ENCODE results near the gene OXSR1.

Gene OXSR1

GRCh38 chr3:38255627-38256026 lies 90.3 kb downstream of the OXSR1 start:
- TF ChIP-seq, protein P1, sequence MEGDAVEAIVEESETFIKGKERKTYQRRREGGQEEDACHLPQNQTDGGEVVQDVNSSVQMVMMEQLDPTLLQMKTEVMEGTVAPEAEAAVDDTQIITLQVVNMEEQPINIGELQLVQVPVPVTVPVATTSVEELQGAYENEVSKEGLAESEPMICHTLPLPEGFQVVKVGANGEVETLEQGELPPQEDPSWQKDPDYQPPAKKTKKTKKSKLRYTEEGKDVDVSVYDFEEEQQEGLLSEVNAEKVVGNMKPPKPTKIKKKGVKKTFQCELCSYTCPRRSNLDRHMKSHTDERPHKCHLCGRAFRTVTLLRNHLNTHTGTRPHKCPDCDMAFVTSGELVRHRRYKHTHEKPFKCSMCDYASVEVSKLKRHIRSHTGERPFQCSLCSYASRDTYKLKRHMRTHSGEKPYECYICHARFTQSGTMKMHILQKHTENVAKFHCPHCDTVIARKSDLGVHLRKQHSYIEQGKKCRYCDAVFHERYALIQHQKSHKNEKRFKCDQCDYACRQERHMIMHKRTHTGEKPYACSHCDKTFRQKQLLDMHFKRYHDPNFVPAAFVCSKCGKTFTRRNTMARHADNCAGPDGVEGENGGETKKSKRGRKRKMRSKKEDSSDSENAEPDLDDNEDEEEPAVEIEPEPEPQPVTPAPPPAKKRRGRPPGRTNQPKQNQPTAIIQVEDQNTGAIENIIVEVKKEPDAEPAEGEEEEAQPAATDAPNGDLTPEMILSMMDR (IDR thresholded peaks at IDR 0.05; ENCODE audit: low read depth, low read length) = no peak
- peak; percentile 5 for DNase-seq (ENCODE audit: extremely low read depth, low read depth)

DNA sequence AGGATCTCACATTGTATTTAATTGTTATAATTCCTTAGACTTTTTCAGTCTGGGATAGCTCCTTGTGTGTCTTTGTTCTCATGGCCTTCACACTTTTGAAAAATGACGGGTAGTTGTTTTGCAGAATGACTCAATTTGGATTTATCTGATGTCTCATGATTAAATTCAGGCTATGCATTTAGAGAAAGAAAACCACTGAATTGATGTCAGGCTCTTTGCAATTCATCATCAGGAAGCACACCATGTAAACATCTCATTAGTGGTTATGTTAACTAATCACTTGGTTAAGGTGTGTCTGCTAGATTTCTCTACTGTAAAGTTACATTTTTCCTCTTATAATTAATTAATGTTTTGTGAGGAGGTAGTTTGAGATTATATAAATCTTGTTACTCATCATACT lies 92.2 kb downstream of the OXSR1 start:
- TF ChIP-seq, protein P1 (IDR thresholded peaks at IDR 0.05; ENCODE audit: low read depth, low read length) = no peak

DNA sequence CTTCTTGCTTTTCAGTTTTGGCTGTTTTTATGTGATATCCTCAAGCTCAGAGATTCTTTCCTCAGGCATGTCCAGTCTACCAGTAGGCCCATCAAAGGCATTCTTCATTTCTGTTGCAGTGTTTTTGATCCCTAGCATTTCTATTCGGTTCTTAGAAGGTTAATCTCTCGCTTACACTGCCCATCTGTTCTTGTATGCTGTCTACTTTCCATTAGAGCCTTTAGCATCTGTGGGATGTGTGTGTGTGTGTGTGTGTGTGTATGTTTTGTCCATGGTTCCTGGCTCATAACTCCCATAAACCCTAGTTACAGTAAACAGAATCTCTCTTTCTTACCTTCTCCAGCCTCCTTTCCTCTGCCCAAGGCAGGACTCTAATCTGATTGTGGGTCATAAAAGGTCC lies 95.1 kb downstream of the OXSR1 start:
- DNase-seq (ENCODE audit: extremely low read depth, low read depth) = no peak
- TF ChIP-seq, protein P1 (IDR thresholded peaks at IDR 0.05; ENCODE audit: low read depth, low read length) = no peak

More for the DNA sequence above, 92.2 kb downstream of the OXSR1 start:
- no peak for DNase-seq (ENCODE audit: extremely low read depth, low read depth)

DNA sequence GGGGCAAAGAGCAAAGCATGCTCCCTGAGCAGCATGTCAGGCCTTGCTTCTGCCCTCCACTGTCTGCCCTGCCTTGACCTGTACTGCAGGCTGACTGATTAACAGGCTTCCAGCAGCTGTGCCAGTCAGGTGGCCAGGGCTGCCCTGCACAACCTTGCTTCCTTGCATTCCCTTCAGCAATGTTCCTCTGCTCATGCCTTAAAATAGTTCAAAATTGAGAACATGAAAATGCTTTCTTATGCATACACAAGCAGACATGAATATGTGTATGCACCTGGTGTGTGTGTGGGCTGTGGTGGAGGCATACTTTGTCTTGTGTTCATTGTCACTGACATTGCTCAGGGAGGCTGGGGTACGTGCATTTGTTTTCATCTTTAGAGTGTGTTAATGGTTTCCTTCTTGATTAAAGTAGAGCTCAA lies 99.0 kb downstream of the OXSR1 start:
- TF ChIP-seq, protein P1 (IDR thresholded peaks at IDR 0.05; ENCODE audit: low read depth, low read length) = no peak
- DNase-seq (ENCODE audit: extremely low read depth, low read depth) = no peak

- no peak for DNase-seq (ENCODE audit: extremely low read depth, low read depth)
- TF ChIP-seq, protein P1 (IDR thresholded peaks at IDR 0.05; ENCODE audit: low read depth, low read length) = no peak
These were observed 99.4 kb downstream of the OXSR1 start for GRCh38 chr3:38264779-38265178.

DNA sequence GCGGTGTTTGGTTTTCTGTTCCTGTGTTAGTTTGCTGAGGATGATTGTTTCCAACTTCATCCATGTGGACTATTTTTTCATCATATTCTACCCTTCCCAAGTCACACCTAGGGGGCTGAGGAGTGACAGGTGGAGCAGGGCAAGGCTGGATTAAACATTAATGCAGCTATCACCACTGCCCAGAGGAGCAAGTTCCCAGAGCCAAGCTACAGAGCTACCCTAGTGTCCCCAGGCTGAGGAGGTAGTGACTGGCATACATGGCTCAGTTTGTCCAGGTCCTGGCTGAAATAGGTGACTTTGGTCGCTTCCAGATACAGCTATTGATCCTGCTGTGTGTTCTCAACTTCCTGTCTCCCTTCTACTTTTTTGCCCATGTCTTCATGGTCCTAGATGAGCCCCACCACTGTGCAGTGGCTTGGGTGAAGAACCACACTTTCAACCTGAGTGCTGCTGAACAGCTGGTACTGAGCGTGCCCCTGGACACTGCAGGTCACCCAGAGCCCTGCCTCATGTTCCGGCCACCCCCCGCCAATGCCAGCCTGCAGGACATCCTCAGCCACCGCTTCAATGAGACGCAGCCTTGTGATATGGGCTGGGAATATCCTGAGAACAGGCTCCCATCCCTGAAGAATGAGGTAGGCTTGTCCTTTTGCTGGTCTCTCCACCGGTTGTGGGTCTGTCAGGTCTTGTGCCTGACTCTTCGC lies 100.4 kb downstream of the OXSR1 start, which contains the start of gene SLC22A13:
Gene SLC22A13 (plus strand): TSS at position 209 of the 704 bp plus-strand sequence. CDS start 49 bp downstream, at position 258.
- TF ChIP-seq, protein P1 (IDR thresholded peaks at IDR 0.05; ENCODE audit: low read depth, low read length) = no peak
- DNase-seq (ENCODE audit: extremely low read depth, low read depth) = no peak

- no peak for DNase-seq (ENCODE audit: extremely low read depth, low read depth)
- TF ChIP-seq, protein P1 (IDR thresholded peaks at IDR 0.05; ENCODE audit: low read depth, low read length) = no peak
These were observed 101.5 kb downstream of the OXSR1 start for GRCh38 chr3:38266810-38267209.

All from AG09319 (cell line).